Immature natural killer cell (primary cell): Measurements from ENCODE around the gene NRXN3. TPM values are rescaled to one million over a fixed set of nuclear protein-coding genes. Genes with fewer than 3 reads are reported as not detected.

Experiments
- DNase-seq, 3 donors: peaks; one replicate each; pipeline ENCODE4 v3.0.0; 2022; ENCODE audit warnings: mixed read lengths in 1 of 3
- H3K27ac Mint-ChIP-seq, 6 donors: one replicate each; pipeline ENCODE4 v1.8.0; 2020; ENCODE audit warnings: mixed read lengths in 6 of 6, mild to moderate bottlenecking in 5 of 6, inconsistent platforms in 4 of 6, moderate library complexity in 3 of 6
- H3K27me3 Mint-ChIP-seq, 3 donors: one replicate each; pipeline ENCODE4 v1.8.0; 2020 to 2021; ENCODE audit warnings: low read depth in 3 of 3, mild to moderate bottlenecking in 3 of 3, mixed read lengths in 3 of 3, moderate library complexity in 3 of 3, inconsistent platforms in 1 of 3
- H3K36me3 Mint-ChIP-seq, 3 donors: one replicate each; pipeline ENCODE4 v1.8.0; 2020; ENCODE audit warnings: mixed read lengths in 3 of 3, inconsistent platforms in 2 of 3, mild to moderate bottlenecking in 2 of 3
- H3K4me1 Mint-ChIP-seq, 2 donors: one replicate each; pipeline ENCODE4 v1.8.0; 2020; ENCODE audit warnings: inconsistent platforms in 2 of 2, mild to moderate bottlenecking in 2 of 2, mixed read lengths in 2 of 2, moderate library complexity in 1 of 2
- H3K4me3 Mint-ChIP-seq, 5 donors: one replicate each; pipeline ENCODE4 v1.8.0; 2020; ENCODE audit warnings: mild to moderate bottlenecking in 5 of 5, mixed read lengths in 5 of 5, inconsistent platforms in 3 of 5, moderate library complexity in 3 of 5
- H3K9me3 Mint-ChIP-seq, 6 donors: one replicate each; pipeline ENCODE4 v1.8.0; 2020; ENCODE audit warnings: mild to moderate bottlenecking in 6 of 6, mixed read lengths in 6 of 6, inconsistent platforms in 4 of 6, moderate library complexity in 3 of 6
- polyA plus RNA-seq, 3 donors: library from polyadenylated mRNA; unstranded; fragments of 300-500 nt; fragmentation: Illumina TruSeq; gene quantifications; one replicate each; pipeline ENCODE4 v1.2.3, GENCODE V29; 2021

Gene NRXN3
- polyA plus RNA-seq, 3 donors from 2014 or later = not detected

DNA sequence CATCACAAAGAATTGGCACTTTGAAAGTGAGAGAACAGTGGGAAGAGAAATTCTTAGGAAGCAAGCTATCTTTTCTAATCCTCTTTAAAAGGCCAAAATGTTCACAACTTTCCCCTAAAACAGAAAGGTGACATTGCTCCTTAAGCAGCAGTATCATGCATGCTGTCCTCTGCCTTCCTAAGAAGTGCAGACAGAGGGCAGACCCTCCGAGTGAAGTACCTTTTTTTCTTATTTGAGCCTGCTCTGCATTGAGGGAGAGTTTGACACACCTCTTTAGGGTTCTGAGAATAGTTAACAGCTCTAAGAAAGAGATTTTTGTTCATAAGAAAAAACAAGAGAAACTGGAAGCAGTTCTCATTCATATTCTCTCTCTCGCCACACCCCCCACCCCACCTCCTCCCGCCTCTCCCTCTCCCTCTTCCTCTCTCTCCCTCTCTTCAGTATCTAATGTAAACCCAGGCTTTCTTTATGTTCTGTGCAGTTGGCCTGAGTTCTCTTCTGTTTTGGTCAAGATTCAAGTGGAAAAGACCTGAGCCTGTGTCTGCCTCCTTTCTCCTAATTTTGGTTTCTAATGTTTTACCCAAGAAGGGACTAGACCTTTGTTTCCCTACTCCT, 1332.1 kb downstream of the NRXN3 start:
- no peak overlapping the region for H3K4me3 Mint-ChIP-seq
- no peak overlapping the region for H3K27ac Mint-ChIP-seq
- no peaks in the 10 kb centered on the region for H3K4me1 Mint-ChIP-seq
- no peaks in the 10 kb centered on the region for H3K36me3 Mint-ChIP-seq
- peaks cover 0 to 6% (median 3%) of the 10 kb centered on the region in 3 donors for H3K27me3 Mint-ChIP-seq
- no peak for DNase-seq
- H3K9me3 Mint-ChIP-seq = peaks cover 6 to 29% (median 14%) of the 10 kb centered on the region in 6 donors

DNA sequence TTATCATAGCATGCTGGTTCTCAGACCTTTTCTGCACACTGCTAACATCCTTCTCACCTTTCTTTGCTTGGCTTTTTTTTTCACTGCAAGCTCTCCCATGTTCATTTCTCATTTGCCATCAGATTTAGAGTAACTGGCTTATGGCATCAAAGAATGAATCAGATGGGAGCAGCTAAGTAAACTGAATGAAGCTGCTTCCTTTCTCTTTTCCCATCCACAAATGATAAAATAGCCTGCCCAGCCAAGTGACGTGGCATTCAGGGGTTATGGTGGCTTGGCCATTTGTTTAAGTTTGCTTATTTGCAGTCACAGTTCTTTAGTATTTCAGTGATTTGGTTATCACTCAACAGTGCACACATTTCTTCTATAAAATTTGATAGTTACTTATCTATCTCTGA, 1332.6 kb downstream of the NRXN3 start:
- H3K27me3 Mint-ChIP-seq = peaks cover 0 to 6% (median 3%) of the 10 kb centered on the region in 3 donors
- no peak overlapping the region for H3K27ac Mint-ChIP-seq
- H3K9me3 Mint-ChIP-seq = peaks cover 5 to 29% (median 13%) of the 10 kb centered on the region in 6 donors
- no peak for DNase-seq
- no peaks in the 10 kb centered on the region for H3K36me3 Mint-ChIP-seq
- no peak overlapping the region for H3K4me3 Mint-ChIP-seq
- H3K4me1 Mint-ChIP-seq = no peaks in the 10 kb centered on the region

DNA sequence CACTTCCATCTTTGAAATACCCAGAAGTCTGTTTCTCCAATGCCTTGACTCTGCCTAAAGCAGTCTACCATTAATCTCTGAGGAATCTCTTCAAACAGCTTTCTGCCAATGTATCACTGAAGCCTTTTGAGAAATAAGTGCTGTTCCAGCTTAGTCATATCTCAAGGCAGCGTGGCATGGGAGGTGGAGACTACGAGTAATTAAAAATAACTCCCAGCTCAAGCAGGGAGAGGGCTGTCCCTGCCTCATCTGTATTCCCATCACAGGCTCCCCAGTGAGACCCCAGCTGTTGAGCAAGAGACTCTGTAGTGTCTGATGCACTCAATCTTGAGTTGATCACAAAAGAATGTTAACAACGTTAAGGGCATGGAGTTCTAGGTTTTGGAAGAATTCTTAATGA, 1340.5 kb downstream of the NRXN3 start:
- H3K27me3 Mint-ChIP-seq = peaks cover 0 to 3% (median 0%) of the 10 kb centered on the region in 3 donors
- H3K4me3 Mint-ChIP-seq = no peak overlapping the region
- H3K4me1 Mint-ChIP-seq = no peaks in the 10 kb centered on the region
- DNase-seq = no peak
- no peak overlapping the region for H3K27ac Mint-ChIP-seq
- no peaks in the 10 kb centered on the region for H3K36me3 Mint-ChIP-seq
- peaks cover 0 to 15% (median 5%) of the 10 kb centered on the region in 6 donors for H3K9me3 Mint-ChIP-seq

DNA sequence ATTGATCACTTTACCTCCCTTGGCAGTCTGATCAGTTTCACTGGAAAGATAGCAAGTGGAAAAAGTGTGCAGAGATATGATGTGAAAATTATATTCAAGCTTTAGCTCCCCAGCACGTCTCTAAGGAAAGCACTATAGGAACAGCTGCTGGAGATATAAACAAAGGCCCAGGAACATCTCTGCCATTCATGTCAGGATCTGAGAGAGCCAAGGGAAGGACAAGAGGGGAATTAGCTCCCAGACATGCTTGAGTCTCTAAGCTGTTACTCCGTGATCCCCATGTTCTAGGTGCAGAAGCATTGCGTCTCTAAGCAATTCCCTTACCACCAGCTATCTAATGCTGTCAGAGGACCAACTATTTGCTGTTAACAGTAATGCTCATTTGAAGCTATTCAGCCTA, 1341.0 kb downstream of the NRXN3 start:
- H3K36me3 Mint-ChIP-seq = no peaks in the 10 kb centered on the region
- peaks cover 0 to 3% (median 0%) of the 10 kb centered on the region in 3 donors for H3K27me3 Mint-ChIP-seq
- no peaks in the 10 kb centered on the region for H3K4me1 Mint-ChIP-seq
- H3K27ac Mint-ChIP-seq = no peak overlapping the region
- H3K4me3 Mint-ChIP-seq = no peak overlapping the region
- no peak for DNase-seq
- peaks cover 0 to 15% (median 5%) of the 10 kb centered on the region in 6 donors for H3K9me3 Mint-ChIP-seq

DNA sequence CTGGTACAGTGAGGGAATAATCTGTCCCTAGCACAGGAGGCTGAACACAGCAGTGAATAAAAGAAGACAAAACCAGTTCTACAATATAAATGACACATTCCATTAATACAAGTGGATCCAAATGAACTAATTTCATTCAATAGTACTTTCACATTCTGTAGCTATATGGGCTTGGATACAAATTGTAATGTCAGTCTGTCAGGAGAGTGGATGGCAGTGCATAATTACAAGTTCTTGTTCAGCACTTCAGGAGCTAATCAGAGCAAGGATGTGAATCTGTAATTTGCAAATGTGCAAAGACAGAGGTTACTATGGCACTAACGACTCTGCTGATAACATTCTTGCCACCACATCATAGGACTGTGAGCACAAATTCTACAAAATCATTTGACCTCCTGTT, 1343.3 kb downstream of the NRXN3 start:
- Mint-ChIP-seq H3K9me3 (peaks cover 0 to 6% (median 4%) of the 10 kb centered on the region in 6 donors), H3K27ac (no peak overlapping the region)

DNA sequence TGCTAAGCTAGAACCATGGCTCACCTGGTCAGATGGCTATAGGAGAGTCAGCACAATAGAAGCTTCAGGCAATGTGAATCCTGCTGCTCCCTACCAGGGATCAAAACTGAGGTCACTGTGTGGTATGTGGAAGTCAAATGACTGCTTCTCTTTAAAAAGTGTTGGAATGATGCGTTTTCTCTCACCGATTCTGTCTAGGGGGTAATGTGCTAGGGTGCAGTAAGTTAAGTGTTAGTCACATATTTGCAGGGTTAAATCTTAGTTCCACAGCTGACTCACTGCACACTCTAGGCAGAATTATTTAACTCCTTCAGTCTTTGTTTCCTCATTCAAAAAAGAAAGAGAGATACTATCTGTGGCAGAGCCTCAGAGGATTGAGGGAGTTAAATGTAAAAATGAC, 1344.5 kb downstream of the NRXN3 start:
- H3K4me3 Mint-ChIP-seq = no peak overlapping the region

More for the DNA sequence above, 1343.3 kb downstream of the NRXN3 start:
- H3K4me3 Mint-ChIP-seq = no peak overlapping the region
- H3K4me1 Mint-ChIP-seq = no peaks in the 10 kb centered on the region
- no peak for DNase-seq
- H3K36me3 Mint-ChIP-seq = no peaks in the 10 kb centered on the region
- H3K27me3 Mint-ChIP-seq = peaks cover 0 to 3% (median 0%) of the 10 kb centered on the region in 3 donors

DNA sequence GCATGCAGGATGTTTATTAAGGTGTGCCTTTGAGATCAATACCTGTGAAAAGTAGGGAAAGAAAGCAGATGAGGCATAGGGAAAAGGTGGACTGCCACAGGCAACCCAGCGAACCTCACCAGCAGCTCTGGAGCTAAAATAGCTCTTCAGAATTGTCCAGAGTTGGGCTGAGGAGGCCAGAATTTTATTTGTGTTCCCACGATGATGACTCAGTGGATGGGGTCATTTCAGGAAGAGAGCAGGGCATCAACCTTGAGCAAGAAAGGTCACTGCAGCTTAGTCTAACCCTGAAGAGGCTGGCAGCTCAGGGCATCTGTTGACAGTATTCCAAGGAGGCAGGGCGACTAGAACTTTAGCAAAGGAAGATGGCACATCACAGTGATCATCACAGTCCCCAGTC, 1345.0 kb downstream of the NRXN3 start:
- Mint-ChIP-seq H3K36me3 (no peaks in the 10 kb centered on the region), H3K27ac (no peak overlapping the region), H3K9me3 (peaks cover 0 to 10% (median 4%) of the 10 kb centered on the region in 6 donors), H3K4me3 (no peak overlapping the region), H3K4me1 (no peaks in the 10 kb centered on the region), H3K27me3 (peaks cover 0 to 3% (median 0%) of the 10 kb centered on the region in 3 donors)
- no peak for DNase-seq

More for the DNA sequence above, 1344.5 kb downstream of the NRXN3 start:
- DNase-seq = no peak
- Mint-ChIP-seq H3K9me3 (peaks cover 0 to 10% (median 5%) of the 10 kb centered on the region in 6 donors), H3K27ac (no peak overlapping the region), H3K4me1 (no peaks in the 10 kb centered on the region), H3K27me3 (peaks cover 0 to 3% (median 0%) of the 10 kb centered on the region in 3 donors), H3K36me3 (no peaks in the 10 kb centered on the region)

DNA sequence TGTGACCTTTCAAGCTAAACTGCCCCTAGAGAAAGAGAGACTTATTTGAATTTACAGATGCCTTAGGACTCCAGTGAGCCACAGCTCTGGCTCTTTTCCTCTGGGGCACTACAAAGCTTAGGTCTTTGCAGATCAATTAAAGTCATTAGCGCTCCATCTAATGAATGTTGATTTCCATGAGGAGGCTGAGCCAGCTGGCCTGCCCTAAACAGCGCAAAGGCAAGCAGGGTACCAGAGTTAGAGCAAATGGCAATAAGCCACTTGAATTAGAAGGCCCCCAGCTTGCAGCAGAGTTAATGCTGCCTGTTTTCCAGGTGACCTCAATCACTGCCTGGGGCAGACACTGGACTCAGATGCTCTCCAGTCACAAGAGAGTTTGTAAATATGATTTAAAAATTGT, 1345.8 kb downstream of the NRXN3 start:
- Mint-ChIP-seq H3K4me1 (no peaks in the 10 kb centered on the region), H3K4me3 (no peak overlapping the region)

DNA sequence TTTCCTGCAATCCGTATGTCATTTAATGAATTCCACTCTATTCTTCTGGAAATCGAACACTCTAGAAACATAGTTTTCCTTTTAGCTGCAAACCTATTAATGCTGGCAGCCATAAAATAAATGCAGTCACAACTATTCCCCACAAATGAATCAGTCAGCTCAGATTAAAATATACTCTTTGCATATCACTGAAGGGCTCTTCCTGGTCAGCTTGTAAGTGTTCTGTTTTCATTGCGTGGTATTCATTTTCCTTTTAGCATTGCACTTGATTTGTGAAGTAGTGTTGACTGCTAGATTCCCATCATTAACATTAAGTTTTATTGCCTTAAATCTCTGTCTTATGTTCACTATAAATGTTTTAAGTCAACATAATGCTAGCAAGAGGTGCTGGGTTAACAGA, 1355.2 kb downstream of the NRXN3 start:
- Mint-ChIP-seq H3K27ac (no peak overlapping the region), H3K4me1 (no peaks in the 10 kb centered on the region), H3K36me3 (peaks cover 0 to 3% (median 0%) of the 10 kb centered on the region in 3 donors), H3K4me3 (no peak overlapping the region), H3K27me3 (no peaks in the 10 kb centered on the region), H3K9me3 (peaks cover 2 to 28% (median 14%) of the 10 kb centered on the region in 6 donors)
- DNase-seq = no peak

More for the DNA sequence above, 1345.8 kb downstream of the NRXN3 start:
- H3K9me3 Mint-ChIP-seq = peaks cover 0 to 12% (median 2%) of the 10 kb centered on the region in 6 donors
- no peak for DNase-seq
- peaks cover 0 to under 1% (median 0%) of the 10 kb centered on the region in 3 donors for H3K27me3 Mint-ChIP-seq
- no peak overlapping the region for H3K27ac Mint-ChIP-seq
- H3K36me3 Mint-ChIP-seq = no peaks in the 10 kb centered on the region

DNA sequence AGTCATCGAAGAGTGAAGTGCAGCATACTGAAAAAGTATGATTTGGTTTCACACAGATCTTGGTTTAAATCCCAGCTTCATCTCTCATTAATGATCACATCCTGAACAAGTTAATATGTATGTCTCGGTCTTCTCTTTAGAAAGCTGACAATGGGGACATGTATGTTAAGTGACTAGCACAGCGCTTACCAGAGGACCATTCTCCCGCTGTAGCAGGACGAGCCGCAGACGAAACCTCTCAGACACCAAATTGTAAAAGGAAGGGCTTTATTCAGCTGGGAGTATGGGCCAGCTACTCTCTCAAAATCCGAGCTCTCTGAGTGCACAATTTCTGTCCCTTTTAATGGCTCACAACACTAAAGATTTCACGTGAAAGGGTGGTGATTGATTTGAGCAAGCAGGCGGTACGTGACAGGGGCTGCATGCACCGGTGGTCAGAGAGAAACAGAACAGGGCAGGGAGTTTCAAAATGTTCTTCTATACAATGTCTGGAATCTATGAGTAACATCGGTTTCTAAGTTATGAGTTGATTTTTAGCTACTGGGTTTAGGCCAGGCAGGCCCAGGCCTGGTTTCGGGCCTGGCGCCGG, 1358.7 kb downstream of the NRXN3 start:
- Mint-ChIP-seq H3K36me3 (peaks cover 0 to 3% (median 0%) of the 10 kb centered on the region in 3 donors), H3K9me3 (peaks cover 6 to 11% (median 7%) of the 10 kb centered on the region in 6 donors), H3K4me1 (no peaks in the 10 kb centered on the region), H3K27me3 (no peaks in the 10 kb centered on the region), H3K4me3 (no peak overlapping the region), H3K27ac (no peak overlapping the region)
- DNase-seq = no peak

DNA sequence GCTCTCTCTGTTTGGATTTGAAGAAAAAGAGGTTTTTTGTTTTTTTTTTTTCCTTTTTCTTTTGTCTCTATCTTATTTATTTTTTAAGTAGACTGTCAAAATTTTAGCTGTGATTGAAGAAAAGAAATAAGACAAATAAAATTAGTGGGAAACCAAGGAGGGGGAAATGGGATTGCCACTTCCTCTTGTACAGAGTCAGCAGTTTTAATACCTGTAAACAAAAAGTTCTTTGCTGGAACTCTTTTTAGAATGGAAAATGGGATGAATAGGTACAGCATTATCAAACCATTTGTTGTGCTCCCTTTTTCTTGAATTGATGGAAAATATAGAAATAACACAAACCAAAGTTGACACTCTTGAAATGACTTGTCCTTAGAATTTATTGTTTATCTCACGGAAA, 1360.4 kb downstream of the NRXN3 start:
- no peak overlapping the region for H3K27ac Mint-ChIP-seq
- H3K9me3 Mint-ChIP-seq = peaks cover 4 to 16% (median 9%) of the 10 kb centered on the region in 6 donors

DNA sequence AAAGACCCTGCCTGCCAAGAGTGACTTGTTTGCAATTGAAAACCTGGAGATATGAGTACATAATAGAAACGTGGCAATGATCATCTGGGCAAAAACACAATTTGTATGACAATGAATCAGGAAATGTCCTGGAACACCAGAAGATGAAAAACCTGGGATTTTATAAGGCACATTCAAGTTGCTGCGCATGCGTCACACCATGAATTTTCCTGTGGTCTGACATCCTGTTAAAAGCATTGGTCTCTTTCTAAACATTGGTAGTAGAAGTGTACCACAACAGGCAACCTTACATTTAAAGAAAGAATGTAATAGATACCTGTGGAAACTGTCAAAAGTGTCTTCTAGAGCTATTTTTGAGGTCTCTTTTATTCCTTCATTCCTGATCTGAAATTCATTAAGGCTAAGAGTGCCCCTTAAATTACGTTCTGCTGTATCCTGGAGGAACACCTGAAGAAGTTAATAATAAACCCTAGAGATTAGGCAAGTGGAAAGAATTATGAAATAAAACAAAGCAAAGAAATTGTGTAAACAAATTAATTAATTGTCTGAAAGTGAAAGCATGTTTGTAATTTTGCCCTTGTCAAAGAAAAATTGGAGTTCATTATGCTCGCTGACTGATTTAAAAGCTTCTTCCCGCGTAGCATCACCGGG, 1364.7 kb downstream of the NRXN3 start:
- Mint-ChIP-seq H3K36me3 (no peaks in the 10 kb centered on the region), H3K9me3 (peaks cover 3 to 22% (median 11%) of the 10 kb centered on the region in 6 donors), H3K27me3 (no peaks in the 10 kb centered on the region), H3K27ac (no peak overlapping the region), H3K4me1 (no peaks in the 10 kb centered on the region), H3K4me3 (no peak overlapping the region)
- DNase-seq = no peak

More for the DNA sequence above, 1360.4 kb downstream of the NRXN3 start:
- no peaks in the 10 kb centered on the region for H3K27me3 Mint-ChIP-seq
- H3K4me3 Mint-ChIP-seq = no peak overlapping the region
- no peak for DNase-seq
- H3K36me3 Mint-ChIP-seq = peaks cover 0 to 3% (median 0%) of the 10 kb centered on the region in 3 donors
- no peaks in the 10 kb centered on the region for H3K4me1 Mint-ChIP-seq

DNA sequence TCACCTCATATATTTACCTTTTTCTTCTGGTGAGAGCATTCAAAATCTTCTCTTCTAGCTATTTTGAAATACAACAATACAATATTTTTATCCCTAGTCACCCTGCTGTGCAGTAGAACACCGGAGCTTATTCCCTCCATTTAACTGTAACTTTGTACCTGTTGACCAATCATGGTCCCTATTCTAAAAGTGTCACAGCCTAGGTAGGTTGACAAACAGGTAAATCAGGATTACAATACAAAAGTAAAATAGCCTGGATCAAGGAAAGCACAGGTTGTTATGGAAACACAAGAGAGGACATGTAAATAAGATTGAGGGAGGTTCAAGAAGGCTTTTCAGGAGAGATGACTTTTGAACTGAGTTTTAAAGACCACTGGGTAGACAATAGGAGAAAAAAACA, 1370.2 kb downstream of the NRXN3 start:
- Mint-ChIP-seq H3K4me1 (no peaks in the 10 kb centered on the region), H3K4me3 (no peak overlapping the region), H3K36me3 (no peaks in the 10 kb centered on the region), H3K27me3 (no peaks in the 10 kb centered on the region), H3K27ac (no peak overlapping the region), H3K9me3 (peaks cover 0 to 44% (median 10%) of the 10 kb centered on the region in 6 donors)
- no peak for DNase-seq

DNA sequence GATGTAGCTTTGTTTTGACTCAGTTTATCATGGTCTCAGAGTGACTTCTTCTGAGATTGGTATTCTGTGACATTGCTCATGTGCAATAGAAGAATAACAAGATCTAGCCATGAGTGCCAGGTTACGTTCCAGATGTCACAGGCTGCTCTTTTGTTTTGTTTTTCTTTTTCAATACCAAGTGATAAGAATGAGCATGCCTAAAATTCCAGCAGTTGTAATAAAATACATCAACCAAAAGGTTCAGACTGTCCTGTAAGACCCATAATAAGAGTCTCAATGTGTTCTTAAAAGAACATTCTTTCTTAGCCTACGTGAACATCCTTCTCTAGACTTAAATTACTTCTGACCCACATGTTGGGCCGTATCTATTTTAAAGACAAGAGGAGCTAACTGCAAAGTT, 1371.9 kb downstream of the NRXN3 start:
- H3K36me3 Mint-ChIP-seq = no peaks in the 10 kb centered on the region
- no peak for DNase-seq
- H3K4me1 Mint-ChIP-seq = no peaks in the 10 kb centered on the region
- no peaks in the 10 kb centered on the region for H3K27me3 Mint-ChIP-seq
- no peak overlapping the region for H3K4me3 Mint-ChIP-seq
- H3K27ac Mint-ChIP-seq = no peak overlapping the region
- H3K9me3 Mint-ChIP-seq = peaks cover 5 to 51% (median 9%) of the 10 kb centered on the region in 6 donors
